OCI-LY1 (cell line): Measurements from ENCODE around the gene TBX4.
A peak's percentile ranks its signal among the peaks of the same experiment; 100 is the strongest.

ENCODE experiments used
- H2AFZ ChIP-seq: fragments of 200-600 bp; sonication (generic), shearing (Covaris generic); 2 replicates; pipeline ENCODE4 v1.6.0; 2014; ENCODE audit warnings: antibody characterized with exemption, mild to moderate bottlenecking, low read length
- H3F3A ChIP-seq: fragments of 200-600 bp; sonication (generic), shearing (Covaris generic); 2 replicates; pipeline ENCODE4 v1.6.0; 2014; ENCODE audit warnings: mild to moderate bottlenecking, antibody characterized with exemption, low read length, moderate library complexity; ENCODE audit not compliant: insufficient read depth
- H3K27ac ChIP-seq: fragments of 200-600 bp; sonication (generic); 2 replicates; pipeline ENCODE4 v1.5.1; 2014; ENCODE audit warnings: low read length, mixed run types, mild to moderate bottlenecking, low read depth; ENCODE audit not compliant: poor library complexity, severe bottlenecking
- H3K27me3 ChIP-seq: fragments of 200-600 bp; sonication (generic); 2 replicates; pipeline ENCODE4 v1.6.0; 2014; ENCODE audit warnings: antibody characterized with exemption, mild to moderate bottlenecking, low read length, moderate library complexity; ENCODE audit not compliant: insufficient read depth
- H3K36me3 ChIP-seq: fragments of 200-600 bp; sonication (generic); 2 replicates; pipeline ENCODE4 v1.6.1; 2014; ENCODE audit warnings: mild to moderate bottlenecking, antibody characterized with exemption, low read length, moderate library complexity, mixed read lengths; ENCODE audit not compliant: insufficient read depth
- H3K4me1 ChIP-seq: fragments of 200-600 bp; sonication (generic); 2 replicates; pipeline ENCODE4 v1.5.1; 2014; ENCODE audit warnings: mild to moderate bottlenecking, low read length, moderate library complexity; ENCODE audit not compliant: insufficient read depth, severe bottlenecking
- H3K4me2 ChIP-seq: fragments of 200-600 bp; sonication (generic), shearing (Covaris generic); 2 replicates; pipeline ENCODE4 v1.6.1; 2014; ENCODE audit warnings: low read length
- H3K4me3 ChIP-seq: fragments of 200-600 bp; sonication (generic); 2 replicates; pipeline ENCODE4 v1.5.1; 2014; ENCODE audit warnings: low read length, low read depth, mild to moderate bottlenecking, mixed read lengths; ENCODE audit not compliant: poor library complexity, severe bottlenecking
- H3K79me2 ChIP-seq: fragments of 200-600 bp; shearing (Covaris generic); 2 replicates; pipeline ENCODE4 v1.6.1; 2016; ENCODE audit warnings: mixed run types, low read length, mixed read lengths; ENCODE audit not compliant: insufficient read depth
- H3K9ac ChIP-seq: fragments of 200-600 bp; sonication (generic), shearing (Covaris generic); 2 replicates; pipeline ENCODE4 v1.6.1; 2014; ENCODE audit warnings: mild to moderate bottlenecking, low read length, mixed read lengths
- H3K9me2 ChIP-seq: fragments of 200-600 bp; sonication (generic), shearing (Covaris generic); 2 replicates; pipeline ENCODE4 v1.6.1; 2014; ENCODE audit warnings: low read depth, mild to moderate bottlenecking, low read length, mixed read lengths
- H3K9me3 ChIP-seq: fragments of 200-600 bp; shearing (Covaris generic); 2 replicates; pipeline ENCODE4 v1.6.1; 2014; ENCODE audit warnings: low read length, mixed read lengths
- H4K20me1 ChIP-seq: fragments of 200-600 bp; sonication (generic), shearing (Covaris generic); 2 replicates; pipeline ENCODE4 v1.6.0; 2016; ENCODE audit warnings: mild to moderate bottlenecking, low read length; ENCODE audit not compliant: insufficient read depth
- EZH2 ChIP-seq: fragments of 200-600 bp; sonication (generic), shearing (Covaris generic); IDR thresholded peaks from 2 replicates; pipeline ENCODE4 v1.8.0; 2017; ENCODE audit warnings: borderline replicate concordance, mixed run types, mild to moderate bottlenecking, antibody characterized with exemption, low read length, moderate library complexity, mixed read lengths
- TF ChIP-seq, protein P1 (sequence below): fragments of 200-600 bp; sonication (generic), shearing (Covaris generic); IDR thresholded peaks from 2 replicates; pipeline ENCODE4 v1.5.1; 2017; ENCODE audit warnings: mild to moderate bottlenecking, antibody characterized with exemption, low read length, moderate library complexity, mixed read lengths

TBX4 gene

DNA sequence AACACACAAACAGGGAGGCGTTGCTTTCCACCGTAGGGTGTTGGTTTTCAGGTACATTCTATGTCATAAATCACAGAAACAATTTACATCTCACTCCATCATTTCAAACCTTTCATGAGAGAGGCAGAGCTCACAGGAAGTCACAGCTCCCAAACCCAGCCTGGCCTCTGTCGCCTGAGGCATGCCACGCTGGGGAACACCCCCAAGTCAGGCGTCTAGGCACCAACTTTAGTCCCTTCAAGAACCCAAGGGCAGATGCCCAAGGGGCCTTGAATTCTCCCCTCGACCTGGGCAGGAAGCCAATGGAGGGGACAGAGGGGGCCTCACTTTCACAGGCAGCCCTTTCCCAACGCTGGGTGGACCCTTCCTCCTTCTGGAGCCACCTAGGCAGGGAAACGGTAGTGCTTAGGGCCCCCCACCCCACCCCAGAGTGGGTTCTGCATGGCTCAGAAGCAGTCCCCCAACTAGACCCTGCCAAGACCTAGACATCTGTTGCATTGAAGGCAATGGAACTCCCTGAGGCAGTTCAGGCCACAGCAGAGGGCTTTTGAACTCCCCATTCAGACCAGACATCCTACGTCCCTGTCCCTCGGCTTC lies 10.6 kb downstream of the TBX4 start:
- Histone ChIP-seq H3K36me3 (no peaks in the 10 kb centered on the region), H2AFZ (no peak overlapping the region), H3K4me3 (no peak overlapping the region), H3K9ac (no peak overlapping the region), H3K9me2 (no peaks in the 10 kb centered on the region), H3K4me2 (no peak overlapping the region), H3K9me3 (no peaks in the 10 kb centered on the region), H3K79me2 (no peaks in the 10 kb centered on the region), H3K4me1 (peaks cover 4% of the 10 kb centered on the region), H3K27me3 (peaks cover 7% of the 10 kb centered on the region; the same call in 1 of the 2 replicates), H4K20me1 (no peaks in the 10 kb centered on the region), H3F3A (no peaks in the 10 kb centered on the region), H3K27ac (no peak overlapping the region)
- TF ChIP-seq EZH2: no peak
- TF ChIP-seq, protein P1, sequence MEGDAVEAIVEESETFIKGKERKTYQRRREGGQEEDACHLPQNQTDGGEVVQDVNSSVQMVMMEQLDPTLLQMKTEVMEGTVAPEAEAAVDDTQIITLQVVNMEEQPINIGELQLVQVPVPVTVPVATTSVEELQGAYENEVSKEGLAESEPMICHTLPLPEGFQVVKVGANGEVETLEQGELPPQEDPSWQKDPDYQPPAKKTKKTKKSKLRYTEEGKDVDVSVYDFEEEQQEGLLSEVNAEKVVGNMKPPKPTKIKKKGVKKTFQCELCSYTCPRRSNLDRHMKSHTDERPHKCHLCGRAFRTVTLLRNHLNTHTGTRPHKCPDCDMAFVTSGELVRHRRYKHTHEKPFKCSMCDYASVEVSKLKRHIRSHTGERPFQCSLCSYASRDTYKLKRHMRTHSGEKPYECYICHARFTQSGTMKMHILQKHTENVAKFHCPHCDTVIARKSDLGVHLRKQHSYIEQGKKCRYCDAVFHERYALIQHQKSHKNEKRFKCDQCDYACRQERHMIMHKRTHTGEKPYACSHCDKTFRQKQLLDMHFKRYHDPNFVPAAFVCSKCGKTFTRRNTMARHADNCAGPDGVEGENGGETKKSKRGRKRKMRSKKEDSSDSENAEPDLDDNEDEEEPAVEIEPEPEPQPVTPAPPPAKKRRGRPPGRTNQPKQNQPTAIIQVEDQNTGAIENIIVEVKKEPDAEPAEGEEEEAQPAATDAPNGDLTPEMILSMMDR: no peak

DNA sequence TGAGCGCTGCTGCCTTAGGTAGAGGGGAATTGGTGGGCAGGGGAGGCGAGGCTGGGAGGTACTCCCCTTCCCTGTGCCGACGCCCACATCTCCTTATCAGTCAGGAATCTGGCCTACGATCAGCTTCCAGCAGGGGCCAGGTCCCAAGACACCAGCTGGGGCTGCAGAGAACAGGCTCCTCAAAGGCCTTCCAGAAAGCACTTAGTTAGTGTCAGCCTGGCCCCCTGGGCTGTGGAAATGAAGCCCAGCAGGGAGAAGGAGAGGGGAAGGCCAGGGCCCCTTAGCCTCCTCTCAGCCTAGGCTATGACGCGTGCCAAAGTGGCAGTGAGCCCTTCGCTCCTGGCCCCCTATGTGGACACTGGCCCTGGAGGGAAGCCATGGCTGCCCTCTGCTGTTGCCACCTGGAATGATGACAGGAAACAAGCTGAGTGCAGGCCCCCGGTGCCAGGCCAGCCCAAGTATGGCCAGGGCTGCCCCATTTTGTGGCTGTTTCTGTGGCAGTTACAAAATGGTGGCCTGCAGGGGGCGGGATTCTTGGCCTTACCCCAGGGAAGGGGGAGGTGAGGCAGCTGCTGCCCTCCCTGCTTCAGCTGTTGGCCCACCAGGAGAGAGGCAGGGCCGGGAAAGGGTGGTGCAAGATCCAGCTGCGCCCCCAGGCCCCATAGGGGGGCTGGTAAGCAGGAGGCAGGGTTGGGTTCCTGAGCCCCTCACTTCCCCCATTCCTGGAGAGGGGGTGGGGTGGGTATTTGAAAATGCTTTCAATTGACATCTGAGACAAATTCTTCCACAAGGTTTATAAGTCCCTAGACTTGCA lies 11.3 kb downstream of the TBX4 start:
- TF ChIP-seq, protein P1: peak; percentile 25; the same call in 1 of the 2 replicates
- no peak for TF ChIP-seq EZH2
- Histone ChIP-seq H3K9ac (no peak overlapping the region), H3F3A (no peaks in the 10 kb centered on the region), H4K20me1 (no peaks in the 10 kb centered on the region), H3K36me3 (no peaks in the 10 kb centered on the region), H2AFZ (no peak overlapping the region), H3K9me3 (no peaks in the 10 kb centered on the region), H3K79me2 (no peaks in the 10 kb centered on the region), H3K4me3 (no peak overlapping the region), H3K9me2 (no peaks in the 10 kb centered on the region), H3K27ac (no peak overlapping the region), H3K4me2 (no peak overlapping the region), H3K27me3 (peaks cover 7% of the 10 kb centered on the region; the same call in 1 of the 2 replicates), H3K4me1 (peaks cover 11% of the 10 kb centered on the region)

DNA sequence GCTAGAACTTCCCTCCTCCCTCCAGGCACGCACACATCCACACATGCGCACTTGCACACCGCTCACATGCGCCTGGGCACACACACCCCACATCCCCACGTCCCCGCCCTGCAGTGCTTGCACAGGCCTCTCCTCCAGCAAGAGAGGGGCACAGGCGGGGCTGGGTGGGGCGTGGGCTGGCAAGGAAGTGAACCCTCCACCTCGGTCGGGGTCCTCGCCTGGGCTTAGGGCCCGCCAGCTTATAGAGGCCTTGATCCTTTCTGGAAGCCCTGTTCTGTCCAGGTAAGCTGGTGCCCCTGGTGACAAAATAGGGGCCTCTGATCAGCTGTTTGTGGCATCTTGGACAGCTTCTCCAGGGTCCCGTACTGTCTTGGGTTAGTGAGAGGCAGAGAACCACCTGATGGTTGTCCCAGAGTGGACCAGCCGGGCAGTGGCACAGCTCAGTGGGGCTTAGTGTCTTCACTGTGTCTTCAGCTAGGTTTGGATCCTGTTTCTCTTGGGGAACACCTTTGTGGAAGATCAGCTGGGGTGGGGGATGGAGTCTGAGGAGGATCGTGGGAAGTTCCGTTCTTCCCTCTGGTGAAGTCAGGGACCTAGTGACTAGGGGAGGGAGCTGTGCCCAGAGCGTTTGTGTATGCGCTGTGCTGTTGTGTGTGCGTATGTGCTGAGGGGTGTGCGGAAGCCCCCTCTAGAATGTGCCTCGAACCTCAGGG lies 12.1 kb downstream of the TBX4 start:
- Histone ChIP-seq H3K9me2 (no peaks in the 10 kb centered on the region), H3K4me1 (peaks cover 11% of the 10 kb centered on the region), H3K4me2 (no peak overlapping the region), H3K79me2 (no peaks in the 10 kb centered on the region), H3K4me3 (no peak overlapping the region), H3K27me3 (peaks cover 7% of the 10 kb centered on the region; the same call in 1 of the 2 replicates), H3K27ac (no peak overlapping the region), H4K20me1 (no peaks in the 10 kb centered on the region), H3K9me3 (no peaks in the 10 kb centered on the region), H3K9ac (no peak overlapping the region), H3F3A (no peaks in the 10 kb centered on the region), H2AFZ (no peak overlapping the region), H3K36me3 (no peaks in the 10 kb centered on the region)
- no peak for TF ChIP-seq EZH2
- TF ChIP-seq, protein P1: no peak
